Natural killer cell (primary cell): ENCODE data around the gene NRXN2. TPM values are rescaled to one million over a fixed set of nuclear protein-coding genes. Genes with fewer than 3 reads are reported as not detected.

Experiments
- ATAC-seq, 3 donors: fragments of 150-1000 bp in 2 of 3; fragments of 200-7000 bp in 1 of 3; cut with Tn5 transposase; 1 replicate in 1 of 3; 2 replicates in 2 of 3; pipeline ENCODE4 v1.10.0; 2021; ENCODE audit warnings: mild to moderate bottlenecking in 2 of 3, moderate library complexity in 2 of 3
- DNase-seq, 2 donors: peaks; one replicate each; pipeline versions ENCODE4 v3.0.0 to v3.0.0-alpha.2; 2013 to 2021; ENCODE audit warnings: mixed read lengths in 1 of 2
- H3K27ac ChIP-seq: one replicate; pipeline ENCODE4 v1.5.1; 2013; ENCODE audit warnings: mild to moderate bottlenecking, low read length
- H3K27me3 ChIP-seq: one replicate; pipeline ENCODE4 v1.6.1; 2013; ENCODE audit warnings: low read length; ENCODE audit not compliant: control insufficient read depth, insufficient read depth
- H3K36me3 ChIP-seq: one replicate; pipeline ENCODE4 v1.6.1; 2013; ENCODE audit warnings: low read length; ENCODE audit not compliant: control insufficient read depth, insufficient read depth
- H3K4me1 ChIP-seq: one replicate; pipeline ENCODE4 v1.6.1; 2013; ENCODE audit warnings: low read length; ENCODE audit not compliant: control insufficient read depth, insufficient read depth
- H3K4me3 ChIP-seq: one replicate; pipeline ENCODE4 v1.5.1; 2013; ENCODE audit warnings: low read length
- H3K9me3 ChIP-seq: one replicate; pipeline ENCODE4 v1.6.1; 2013; ENCODE audit warnings: low read length; ENCODE audit not compliant: control insufficient read depth, insufficient read depth
- H3K27ac Mint-ChIP-seq, 2 donors: one replicate each; pipeline ENCODE4 v1.8.0; 2022; ENCODE audit warnings: mild to moderate bottlenecking in 2 of 2, mixed read lengths in 2 of 2, moderate library complexity in 1 of 2
- H3K27me3 Mint-ChIP-seq, 2 donors: one replicate each; pipeline ENCODE4 v1.8.0; 2022; ENCODE audit warnings: low read depth in 2 of 2, mixed read lengths in 2 of 2
- H3K36me3 Mint-ChIP-seq: one replicate; pipeline ENCODE4 v1.8.0; 2022; ENCODE audit warnings: mixed read lengths
- H3K4me1 Mint-ChIP-seq, 2 donors: one replicate each; pipeline ENCODE4 v1.8.0; 2022; ENCODE audit warnings: mixed read lengths in 2 of 2
- H3K4me3 Mint-ChIP-seq: one replicate; pipeline ENCODE4 v1.8.0; 2022; ENCODE audit warnings: mild to moderate bottlenecking, moderate library complexity, mixed read lengths
- H3K9me3 Mint-ChIP-seq, 2 donors: one replicate each; pipeline ENCODE4 v1.8.0; 2022; ENCODE audit warnings: mixed read lengths in 2 of 2
- CTCF ChIP-seq: fragments of 200-600 bp; IDR thresholded peaks from one replicate; pipeline ENCODE4 v1.8.0; 2022; ENCODE audit warnings: antibody characterized with exemption
- WGBS: methylation state at CpG from one replicate; pipeline ENCODE4 v1.1.7; 2013; ENCODE audit warnings: missing lambda C conversion rate; ENCODE audit not compliant: insufficient coverage; 5-methylcytosine and 5-hydroxymethylcytosine counted together
- intact Hi-C: fragments of 100-400 bp; cut with micrococcal nuclease; formaldehyde crosslinking; loops from one replicate; pipeline ENCODE4 v1.14.2; 2022
- total RNA-seq, 4 donors: library from RNA; stranded (reverse); fragments of 120-200 nt in 1 of 4; gene quantifications; one replicate each; pipeline versions ENCODE4 v1.2.3 to v1.2.4, GENCODE V29; 2013 to 2022

The NRXN2 gene
- total RNA-seq, 3 donors from 2014 or later (not counting 1 experiment from before 2014, with no cell fraction given): 2.9 to 9.6 (median 7.7) TPM

- no peak overlapping the region for H3K27ac Mint-ChIP-seq
- intact Hi-C loops: no loop called here
- H3K27me3 Mint-ChIP-seq: peaks cover 0 to 14% of the 10 kb centered on the region in 2 donors
- H3K4me1 ChIP-seq: no peaks in the 10 kb centered on the region
- TF ChIP-seq CTCF: no peak
- no peaks in the 10 kb centered on the region for H3K36me3 ChIP-seq
- H3K27me3 ChIP-seq: no peaks in the 10 kb centered on the region
- no peak overlapping the region for H3K4me3 ChIP-seq
- H3K4me3 Mint-ChIP-seq: no peak overlapping the region
- 88% methylated on average over 9 of the region's 9 CpGs for WGBS
- no peak overlapping the region for H3K27ac ChIP-seq
- H3K9me3 ChIP-seq: no peaks in the 10 kb centered on the region
- peaks cover 2 to 8% of the 10 kb centered on the region in 2 donors for H3K9me3 Mint-ChIP-seq
- DNase-seq (no peak), ATAC-seq (no peak)
- H3K4me1 Mint-ChIP-seq: no peaks in the 10 kb centered on the region
- H3K36me3 Mint-ChIP-seq: no peaks in the 10 kb centered on the region
Measured at GRCh38 chr11:64592656-64593055, 130.3 kb downstream of the NRXN2 start.

- Histone ChIP-seq H3K27ac (no peak overlapping the region), H3K27me3 (no peaks in the 10 kb centered on the region), H3K4me3 (no peak overlapping the region), H3K36me3 (no peaks in the 10 kb centered on the region), H3K4me1 (no peaks in the 10 kb centered on the region), H3K9me3 (no peaks in the 10 kb centered on the region)
- no peak for TF ChIP-seq CTCF
- no peaks in the 10 kb centered on the region for H3K36me3 Mint-ChIP-seq
- H3K4me1 Mint-ChIP-seq: no peaks in the 10 kb centered on the region
- H3K9me3 Mint-ChIP-seq: peaks cover 2 to 8% of the 10 kb centered on the region in 2 donors
- 82% methylated on average over 3 of the region's 3 CpGs for WGBS
- DNase-seq: no peak
- no peak overlapping the region for H3K27ac Mint-ChIP-seq
- peaks cover 0 to 12% of the 10 kb centered on the region in 2 donors for H3K27me3 Mint-ChIP-seq
- no peak overlapping the region for H3K4me3 Mint-ChIP-seq
- intact Hi-C loops: no loop called here
- ATAC-seq: no peak
Measured at GRCh38 chr11:64592234-64592615, 130.8 kb downstream of the NRXN2 start.

GRCh38 chr11:64591257-64592233 lies 131.5 kb downstream of the NRXN2 start:
- 91% methylated on average over 36 of the region's 36 CpGs for WGBS
- Mint-ChIP-seq H3K9me3 (peaks cover 2 to 8% of the 10 kb centered on the region in 2 donors), H3K36me3 (no peaks in the 10 kb centered on the region), H3K27me3 (peaks cover 0 to 13% of the 10 kb centered on the region in 2 donors), H3K4me1 (no peaks in the 10 kb centered on the region), H3K27ac (no peak overlapping the region), H3K4me3 (no peak overlapping the region)
- H3K4me3 ChIP-seq: no peak overlapping the region
- ATAC-seq (no peak), DNase-seq (no peak)
- no peaks in the 10 kb centered on the region for H3K36me3 ChIP-seq
- H3K9me3 ChIP-seq: no peaks in the 10 kb centered on the region
- no peak for TF ChIP-seq CTCF
- H3K27me3 ChIP-seq: no peaks in the 10 kb centered on the region
- intact Hi-C loops: no loop called here
- H3K27ac ChIP-seq: no peak overlapping the region
- no peaks in the 10 kb centered on the region for H3K4me1 ChIP-seq
